Measurements from ENCODE around the gene PTPN5. TPM values are rescaled to one million over a fixed set of nuclear protein-coding genes. Genes with fewer than 3 reads are reported as not detected.
A peak's percentile ranks its signal among the peaks of the same experiment; 100 is the strongest.

PTPN5 gene
- total RNA-seq, 2 experiments from 2014 or later, result not detected

DNA sequence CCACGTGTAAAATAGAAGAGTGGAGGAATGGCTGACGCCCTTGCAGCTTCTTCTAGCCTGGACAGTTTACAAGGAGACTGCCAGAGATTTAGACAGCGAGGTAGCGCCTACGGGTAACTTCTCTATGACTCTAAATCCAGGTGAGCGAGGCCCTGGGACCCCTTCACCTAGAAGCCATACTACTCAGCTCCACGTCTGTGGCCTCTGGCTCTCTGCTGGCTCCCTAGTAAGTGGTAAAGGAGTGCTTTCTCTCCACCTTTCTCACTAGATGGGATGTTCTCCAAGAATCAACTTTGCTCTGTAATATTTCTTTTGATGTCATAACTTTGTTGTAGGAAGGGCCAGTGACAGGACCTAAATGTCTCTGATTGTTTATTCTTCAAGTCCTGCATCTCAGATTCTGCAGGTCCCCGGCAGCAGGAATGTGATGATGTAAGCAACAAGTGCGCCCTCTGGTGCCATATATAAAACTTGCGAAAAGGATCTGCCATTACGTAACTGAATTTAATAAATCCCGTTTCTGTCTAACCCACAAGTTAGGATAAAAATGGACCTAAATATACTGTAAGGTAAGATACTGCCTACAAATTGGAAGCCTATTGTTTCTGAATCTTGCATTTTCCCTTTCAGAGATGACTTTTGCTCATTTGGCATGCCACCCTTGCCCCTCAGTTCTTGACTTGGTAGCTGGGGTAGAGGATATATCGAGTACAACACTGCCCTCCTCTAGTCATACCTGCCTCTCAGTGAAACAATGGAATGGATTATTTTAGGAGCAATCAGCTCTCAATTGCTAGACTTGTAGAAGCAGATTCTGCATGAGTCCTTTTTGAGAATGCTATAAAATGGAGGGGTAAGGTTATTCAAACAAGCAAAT lies 11.0 kb upstream of the PTPN5 start:
- no peak for TF ChIP-seq EZH2phosphoT487 (IDR thresholded peaks at IDR 0.05; ENCODE audit: borderline replicate concordance, low read depth, low read length)
- peak; percentile 92 for TF ChIP-seq CTCF (conservative IDR thresholded peaks at IDR 0.05; ENCODE audit: low read length)
- BruUV-seq (replicated peaks), result no TSS peak
- Histone ChIP-seq H3K4me3 (ENCODE audit: low read depth, low read length, poor library complexity, severe bottlenecking) (no peak overlapping the region), H3K4me1 (ENCODE audit: insufficient read depth, low read length, poor library complexity, severe bottlenecking) (no peaks in the 10 kb centered on the region), H3K9me3 (ENCODE audit: low read length) (no peaks in the 10 kb centered on the region), H3K79me2 (ENCODE audit: insufficient read depth, low read depth, low read length) (no peaks in the 10 kb centered on the region), H3K4me2 (ENCODE audit: low read length) (peak overlapping the region; percentile 20; the same call in 1 of the 2 replicates), H3K27ac (ENCODE audit: low read depth, low read length, poor library complexity, severe bottlenecking) (no peak overlapping the region), H3K9me2 (ENCODE audit: insufficient read depth, low read length) (no peaks in the 10 kb centered on the region), H3K36me3 (ENCODE audit: insufficient read depth, low read length) (no peaks in the 10 kb centered on the region), H2AFZ (ENCODE audit: low read length) (0 out of 2 replicates have a peak overlapping the region, but pooled peaks have one; percentile 21), H4K20me1 (ENCODE audit: insufficient read depth, low read length) (no peaks in the 10 kb centered on the region)
- POLR2A ChIA-PET, result interaction anchor here (0.5 kb wide), 1 partner anchor 25 kb away, joined by 4 read pairs; no protein-coding TSS in a partner anchor
- intact Hi-C loops (cut with micrococcal nuclease; ENCODE audit: unreplicated experiment), result loop anchor here (1.0 kb wide), 1 partner anchor 27 kb away; no protein-coding TSS in a partner anchor
- DNase-seq (ENCODE audit: low spot score), result peak; percentile 64
- CTCF ChIA-PET (ENCODE audit: unreplicated experiment), result no interaction called here

DNA sequence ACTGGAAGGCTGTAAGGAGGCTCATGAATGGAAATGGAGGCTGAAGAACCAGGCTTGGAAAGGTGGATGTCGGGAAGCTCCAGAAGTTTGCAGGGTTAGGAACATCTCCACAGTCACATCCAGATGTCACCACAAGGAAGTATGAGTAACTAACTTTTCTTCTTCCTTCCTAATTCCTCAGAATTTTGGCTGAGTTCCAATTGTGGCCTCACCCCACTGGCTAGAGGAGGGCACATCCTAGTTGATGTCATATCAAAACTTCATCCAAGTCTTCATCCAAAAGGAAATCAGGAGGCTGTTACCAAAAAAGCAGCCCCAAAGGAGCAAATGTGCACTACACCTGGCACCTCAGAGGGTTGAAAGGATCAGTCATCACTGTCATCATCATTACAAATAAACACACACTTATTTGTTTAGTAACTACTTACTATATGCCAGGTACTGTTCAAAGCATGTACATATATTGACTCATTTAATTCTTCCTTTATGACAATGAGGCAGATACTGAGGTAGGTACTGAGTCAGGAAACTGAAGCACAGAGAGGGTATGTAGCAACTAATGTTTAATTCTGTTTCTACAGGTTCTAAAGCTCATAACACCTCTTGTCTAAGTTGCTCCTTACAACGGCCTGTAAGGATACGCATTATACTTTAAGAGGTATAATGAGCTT lies 7.3 kb upstream of the PTPN5 start:
- Histone ChIP-seq H3K4me3 (ENCODE audit: low read depth, low read length, poor library complexity, severe bottlenecking) (no peak overlapping the region), H3K27ac (ENCODE audit: low read depth, low read length, poor library complexity, severe bottlenecking) (no peak overlapping the region), H3K36me3 (ENCODE audit: insufficient read depth, low read length) (no peaks in the 10 kb centered on the region), H4K20me1 (ENCODE audit: insufficient read depth, low read length) (no peaks in the 10 kb centered on the region), H3K9me2 (ENCODE audit: insufficient read depth, low read length) (no peaks in the 10 kb centered on the region), H2AFZ (ENCODE audit: low read length) (no peak overlapping the region), H3K4me1 (ENCODE audit: insufficient read depth, low read length, poor library complexity, severe bottlenecking) (no peaks in the 10 kb centered on the region), H3K79me2 (ENCODE audit: insufficient read depth, low read depth, low read length) (no peaks in the 10 kb centered on the region), H3K4me2 (ENCODE audit: low read length) (no peak overlapping the region), H3K9me3 (ENCODE audit: low read length) (no peaks in the 10 kb centered on the region)
- no TSS peak for BruUV-seq (replicated peaks)
- POLR2A ChIA-PET, result interaction anchor here (0.8 kb wide), 1 partner anchor 52 kb away, joined by 3 read pairs; no protein-coding TSS in a partner anchor
- intact Hi-C loops (cut with micrococcal nuclease; ENCODE audit: unreplicated experiment), result no loop called here
- TF ChIP-seq CTCF (conservative IDR thresholded peaks at IDR 0.05; ENCODE audit: low read length) (no peak), EZH2phosphoT487 (IDR thresholded peaks at IDR 0.05; ENCODE audit: borderline replicate concordance, low read depth, low read length) (no peak)
- DNase-seq (ENCODE audit: low spot score), result no peak
- CTCF ChIA-PET (ENCODE audit: unreplicated experiment), result no interaction called here
